GM18909 (cell line): Measurements from ENCODE around the gene MARCO.
A peak's percentile ranks its signal among the peaks of the same experiment; 100 is the strongest.

Experiments
- ATAC-seq: cut with Tn5 transposase; IDR thresholded peaks from one replicate; pipeline ENCODE4 v1.9.1; 2021; ENCODE audit warnings: mild to moderate bottlenecking; ENCODE audit not compliant: unreplicated experiment, poor library complexity

The MARCO gene

GRCh38 chr2:118971245-118972122 is 29.5 kb downstream of the MARCO start:
- ATAC-seq: no peak

- no peak for ATAC-seq
Observed at GRCh38 chr2:118973542-118973951, 31.6 kb downstream of the MARCO start.

- ATAC-seq: no peak
Observed at GRCh38 chr2:118974103-118974993, 32.4 kb downstream of the MARCO start.

- ATAC-seq: no peak
Observed at GRCh38 chr2:118975133-118975532, 33.1 kb downstream of the MARCO start.

GRCh38 chr2:118978064-118978463 is 36.1 kb downstream of the MARCO start:
- no peak for ATAC-seq

- ATAC-seq: no peak
Observed at GRCh38 chr2:118979152-118979861, 37.3 kb downstream of the MARCO start.

GRCh38 chr2:118980022-118980421 is 38.0 kb downstream of the MARCO start:
- no peak for ATAC-seq

GRCh38 chr2:118980573-118980972 is 38.6 kb downstream of the MARCO start:
- no peak for ATAC-seq

- ATAC-seq: no peak
Observed at GRCh38 chr2:118981632-118982031, 39.6 kb downstream of the MARCO start.

- ATAC-seq: no peak
Observed at GRCh38 chr2:118982039-118982438, 40.0 kb downstream of the MARCO start.

- ATAC-seq: no peak
Observed at GRCh38 chr2:118983133-118983532, 41.1 kb downstream of the MARCO start.

GRCh38 chr2:118983915-118984314 is 41.9 kb downstream of the MARCO start:
- ATAC-seq: no peak

GRCh38 chr2:118986738-118987137 is 44.7 kb downstream of the MARCO start:
- no peak for ATAC-seq

GRCh38 chr2:118987886-118988285 is 45.9 kb downstream of the MARCO start:
- no peak for ATAC-seq

- no peak for ATAC-seq
Observed at GRCh38 chr2:118988706-118989105, 46.7 kb downstream of the MARCO start.

- peak; percentile 62 for ATAC-seq
Observed at GRCh38 chr2:118989481-118989880, 47.5 kb downstream of the MARCO start.

- no peak for ATAC-seq
Observed at GRCh38 chr2:118990757-118991545, 49.0 kb downstream of the MARCO start.

GRCh38 chr2:118991554-118991953 is 49.6 kb downstream of the MARCO start:
- ATAC-seq: no peak

GRCh38 chr2:118992740-118993391 is 50.9 kb downstream of the MARCO start:
- ATAC-seq: no peak
